ENCODE data around the gene PIGS.
"Not testable (repeated sequence)": the region's sequence is repeated elsewhere in the genome, so short reads cannot be mapped to it uniquely, and the experiment has no call there.

PIGS gene

DNA sequence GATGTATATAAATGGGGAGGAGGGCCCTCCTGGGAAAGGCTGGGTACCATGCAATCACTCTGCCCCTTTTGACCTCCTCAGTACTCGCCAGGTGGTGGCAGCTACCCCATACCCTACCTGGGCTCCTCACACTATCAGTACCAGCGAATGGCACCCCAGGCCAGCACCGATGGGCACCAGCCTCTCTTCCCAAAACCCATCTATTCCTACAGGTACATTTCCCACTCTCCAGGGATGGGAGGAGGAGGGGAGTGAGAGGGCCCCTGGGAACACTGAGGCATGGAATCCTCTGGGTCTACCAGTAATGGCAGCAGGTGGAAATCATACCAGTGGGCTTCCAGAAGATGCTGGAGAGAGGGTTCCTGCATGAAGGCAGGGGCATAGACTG is 42.3 kb downstream of the PIGS start:
- no peak for DNase-seq (ENCODE audit: low spot score)

DNA sequence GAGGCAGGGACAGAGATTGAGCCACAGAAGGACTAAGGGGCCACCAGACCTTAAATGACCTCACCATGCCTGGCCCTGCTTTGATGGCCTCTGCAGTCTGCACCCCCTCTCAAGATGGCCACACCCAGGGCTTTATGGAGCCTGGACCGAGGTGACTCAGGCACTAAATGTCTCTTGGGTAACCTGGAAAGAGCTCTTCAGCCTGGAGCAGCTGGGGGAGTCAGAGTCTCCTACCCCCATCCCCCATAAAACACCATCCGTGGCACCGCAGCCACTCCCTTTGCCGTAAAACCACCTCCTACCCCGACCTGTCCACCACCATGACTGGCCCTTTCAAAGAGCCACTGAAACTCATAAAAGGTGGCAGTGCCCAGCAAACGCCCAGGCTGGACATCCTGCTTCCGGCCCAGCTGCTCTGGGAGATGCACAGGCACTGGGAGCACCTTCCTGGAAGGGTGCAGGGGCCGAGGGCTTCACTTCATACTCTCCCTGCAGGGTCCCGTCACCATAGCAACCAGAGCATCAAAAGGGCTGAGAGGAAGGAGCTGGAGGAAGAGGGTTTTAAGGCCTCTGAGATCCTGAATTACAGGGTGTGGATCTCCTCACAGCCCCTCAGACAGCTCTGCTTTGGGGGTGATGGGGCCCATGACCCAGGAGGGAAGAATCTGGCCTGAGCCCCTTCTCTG is 42.9 kb downstream of the PIGS start:
- DNase-seq (ENCODE audit: low spot score) = no peak

DNA sequence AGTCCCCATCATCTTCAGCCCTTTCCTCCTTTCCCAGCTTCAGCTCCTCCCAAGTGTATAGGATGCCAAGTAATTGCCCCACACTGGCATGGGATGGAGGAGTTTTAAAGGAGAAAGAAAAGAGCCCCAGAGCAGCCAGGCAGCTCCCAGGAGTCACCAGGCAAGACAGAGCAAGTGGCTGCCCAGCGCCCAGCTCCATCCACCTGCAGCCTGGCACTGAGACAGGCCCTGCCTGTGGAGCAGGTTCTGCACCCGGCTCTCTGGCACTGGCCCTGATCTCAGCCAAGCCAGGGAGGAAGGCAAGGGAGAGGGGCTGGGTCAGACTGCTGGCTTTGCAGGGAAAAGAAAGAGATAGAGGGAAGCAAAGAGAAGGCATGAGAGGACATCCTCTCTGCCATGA is 43.5 kb downstream of the PIGS start:
- no peak for DNase-seq (ENCODE audit: low spot score)

DNA sequence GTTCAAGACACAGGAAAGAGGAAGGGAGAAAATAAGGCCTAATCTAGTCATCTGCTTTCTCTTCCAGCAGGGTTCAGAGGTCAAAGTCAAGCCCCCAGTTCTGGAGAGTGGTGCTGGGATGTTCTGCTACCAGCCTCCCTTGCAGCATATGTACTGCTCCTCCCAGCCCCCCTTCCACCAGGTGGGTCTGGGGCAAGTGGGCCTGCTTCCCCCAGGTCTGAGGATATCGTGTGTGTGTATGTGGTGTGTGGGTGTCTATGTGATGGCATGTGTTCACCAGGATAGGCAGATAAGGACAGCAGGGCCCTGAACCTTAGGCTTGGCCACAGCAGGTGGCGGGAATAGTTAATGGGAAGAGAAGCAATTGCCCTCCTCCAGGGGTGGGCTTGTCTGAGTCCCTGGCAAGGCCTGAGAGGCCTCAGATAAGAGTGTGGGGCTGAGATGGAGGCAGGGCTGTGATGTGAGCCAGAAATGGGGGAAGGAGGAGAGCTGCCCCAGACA is 44.1 kb downstream of the PIGS start:
- no peak for DNase-seq (ENCODE audit: low spot score)

DNA sequence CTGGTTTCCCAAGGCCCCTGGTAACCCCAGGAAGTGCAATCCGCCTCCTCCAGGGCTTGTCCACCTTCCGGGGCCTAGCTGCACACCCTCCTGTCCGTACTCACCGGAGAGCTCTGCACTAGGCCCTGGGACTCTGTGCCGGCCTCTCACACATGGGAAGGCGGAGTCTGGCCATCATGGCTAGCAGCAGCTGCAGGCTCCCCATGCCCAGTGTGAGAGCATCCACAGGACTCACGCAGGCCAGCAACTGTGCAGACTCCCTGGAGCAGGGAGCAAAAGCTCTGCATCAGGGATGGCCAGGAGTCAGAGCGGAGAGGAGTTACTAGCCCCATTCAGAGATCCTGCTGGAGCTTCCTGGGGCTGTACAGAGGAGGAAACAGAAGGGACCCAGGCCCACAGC is 44.9 kb downstream of the PIGS start:
- no peak for DNase-seq (ENCODE audit: low spot score)

DNA sequence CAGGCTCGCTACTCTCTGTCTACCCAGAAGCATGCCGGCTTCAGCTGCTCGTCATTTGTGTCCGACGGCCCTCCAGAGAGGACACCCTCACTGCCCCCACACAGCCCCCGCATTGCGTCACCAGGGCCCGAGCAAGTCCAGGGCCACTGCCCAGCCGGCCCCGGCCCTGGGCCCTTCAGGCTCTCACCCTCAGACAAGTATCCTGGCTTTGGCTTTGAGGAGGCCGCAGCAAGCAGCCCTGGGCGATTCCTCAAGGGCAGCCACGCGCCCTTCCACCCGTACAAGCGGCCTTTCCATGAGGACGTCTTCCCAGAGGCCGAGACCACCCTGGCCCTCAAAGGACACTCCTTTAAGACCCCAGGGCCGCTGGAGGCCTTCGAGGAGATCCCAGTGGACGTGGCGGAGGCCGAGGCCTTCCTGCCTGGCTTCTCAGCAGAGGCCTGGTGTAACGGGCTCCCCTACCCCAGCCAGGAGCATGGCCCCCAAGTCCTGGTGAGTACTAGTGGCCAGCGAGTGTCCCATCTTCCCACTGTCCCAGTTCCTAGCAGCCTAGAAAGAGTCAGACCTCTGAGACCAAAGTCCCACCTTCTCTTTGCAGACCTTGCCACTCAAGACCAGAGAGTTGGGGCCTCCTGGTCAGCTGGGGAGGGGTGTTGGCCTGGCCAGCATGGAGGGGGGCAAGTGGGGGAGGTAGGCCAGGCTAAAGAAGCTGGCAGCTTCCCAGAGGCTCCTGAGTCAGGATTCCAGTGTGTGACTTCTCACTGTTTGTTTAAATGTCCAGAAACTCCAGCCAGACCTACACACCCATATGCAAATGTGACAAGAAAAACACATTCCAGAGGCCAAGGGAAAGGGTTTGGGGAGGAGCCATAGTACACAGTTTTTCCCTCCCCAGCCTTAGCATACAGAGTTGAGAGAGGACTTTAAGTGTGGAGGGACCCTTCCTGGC is 46.6 kb downstream of the PIGS start:
- DNase-seq (ENCODE audit: low spot score) = no peak

DNA sequence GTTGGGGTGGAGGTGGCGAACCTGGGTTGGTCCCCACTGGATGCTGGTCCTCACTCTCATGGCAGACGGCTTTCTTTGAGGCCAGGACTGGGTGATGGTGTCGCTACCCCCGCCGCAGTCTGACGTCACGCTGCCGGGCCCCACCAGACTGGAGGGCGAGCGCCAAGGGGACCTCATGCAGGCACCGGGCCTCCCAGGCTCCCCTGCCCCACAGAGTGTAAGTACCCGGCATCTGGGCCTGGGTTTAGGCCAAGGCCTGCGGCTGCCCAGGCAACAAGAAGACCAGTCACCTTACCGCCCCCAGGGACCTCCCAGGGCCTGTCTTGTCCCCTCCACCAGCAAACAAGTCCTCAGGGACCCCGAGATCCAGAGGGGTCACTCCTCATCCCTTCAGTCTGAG is 47.4 kb downstream of the PIGS start:
- DNase-seq (ENCODE audit: low spot score) = no peak

DNA sequence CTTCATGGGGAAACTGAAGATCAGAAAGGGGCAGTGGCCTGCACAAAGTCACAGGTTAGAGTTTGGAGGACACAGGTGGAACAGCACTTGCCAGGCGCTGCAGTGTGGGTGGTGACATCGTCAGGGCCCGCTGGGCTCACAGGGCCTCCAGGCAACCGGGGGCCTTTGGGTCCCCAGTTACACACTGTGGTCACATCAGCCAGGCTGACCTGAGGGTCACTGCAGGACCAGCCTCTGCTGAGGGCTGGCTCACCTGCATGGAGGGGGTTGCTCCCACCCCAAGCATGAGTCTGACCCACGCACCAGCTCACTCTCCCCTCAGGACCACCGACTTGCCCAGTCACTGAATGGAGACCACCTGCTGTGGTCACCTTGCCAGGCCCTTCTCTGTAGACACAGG is 48.1 kb downstream of the PIGS start:
- DNase-seq (ENCODE audit: low spot score) = no peak

DNA sequence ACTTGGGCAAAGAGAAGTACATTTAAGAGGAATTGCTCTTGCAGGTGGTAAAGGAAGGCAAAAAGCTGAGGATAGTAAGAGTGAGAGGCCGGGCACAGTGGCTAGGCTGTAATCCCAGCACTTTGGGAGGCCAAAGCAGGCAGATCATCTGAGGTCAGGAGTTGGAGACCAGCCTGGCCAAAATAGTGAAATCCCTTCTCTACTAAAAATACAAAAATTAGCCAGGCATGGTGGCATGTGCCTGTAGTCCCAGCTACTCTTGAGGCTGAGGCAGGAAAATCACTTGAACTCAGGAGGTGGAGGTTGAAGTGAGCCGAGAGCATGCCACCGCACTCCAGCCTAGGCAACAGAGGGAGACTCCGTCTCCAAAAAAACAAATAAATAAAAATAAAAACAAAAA is 49.0 kb downstream of the PIGS start:
- not testable (repeated sequence) for DNase-seq (ENCODE audit: low spot score)

DNA sequence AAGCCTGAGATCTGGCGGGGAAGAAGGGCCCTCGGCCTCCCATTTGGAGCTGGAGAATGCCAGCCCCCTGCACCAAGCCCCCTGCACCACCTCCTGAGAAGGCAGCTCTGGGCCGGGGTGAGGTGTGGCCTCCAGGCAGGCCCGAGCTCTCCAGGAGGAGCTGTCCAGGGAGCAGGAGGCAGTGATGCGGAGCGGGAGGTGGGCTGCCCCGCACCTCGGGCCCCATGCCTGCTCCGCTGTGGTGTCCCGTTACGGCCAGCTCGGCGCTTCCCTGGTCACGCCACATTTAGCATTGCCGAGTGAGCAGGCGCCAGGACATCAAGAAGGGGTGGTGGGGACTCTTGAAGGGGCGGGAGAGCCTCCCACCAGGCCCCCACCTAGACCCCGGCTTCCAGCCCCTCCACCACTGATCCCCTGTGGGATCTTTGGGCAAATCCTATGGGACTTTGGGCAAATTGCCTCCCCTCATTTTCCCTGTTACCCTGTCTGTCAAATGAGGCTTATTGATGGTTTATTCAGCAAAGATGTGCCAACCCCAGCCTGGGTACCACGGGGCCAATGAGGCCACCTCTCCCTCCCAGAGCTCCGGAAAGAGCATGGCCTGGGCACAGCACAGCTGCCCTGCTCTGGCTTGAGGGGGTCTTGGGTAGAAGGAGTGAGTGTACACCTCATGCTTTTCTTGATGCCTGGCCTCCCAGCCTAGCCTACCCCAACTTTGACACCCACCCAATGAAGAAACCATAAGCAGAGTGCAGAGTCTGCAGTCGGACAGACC is 49.8 kb downstream of the PIGS start:
- DNase-seq (ENCODE audit: low spot score) = no peak

DNA sequence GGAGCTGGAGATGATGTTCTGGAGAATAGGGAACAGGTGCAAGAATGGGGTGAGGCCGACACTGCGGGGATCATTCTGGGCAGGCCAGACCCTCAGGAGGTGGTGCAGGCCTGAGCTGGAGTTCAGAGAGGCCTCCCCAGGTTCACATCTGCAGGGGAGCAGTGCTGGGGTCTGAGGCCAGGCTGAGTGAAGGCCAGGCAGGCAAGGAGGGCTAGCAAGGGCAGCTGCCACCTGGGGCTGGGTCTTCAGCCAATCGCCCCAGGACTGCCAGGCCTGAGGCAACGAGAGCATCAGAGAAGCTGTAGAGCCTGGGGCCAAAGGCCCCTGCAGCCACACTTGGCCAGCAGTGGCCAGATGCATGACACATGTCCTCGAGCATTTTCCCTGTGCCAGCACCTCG is 50.6 kb downstream of the PIGS start:
- no peak for DNase-seq (ENCODE audit: low spot score)

DNA sequence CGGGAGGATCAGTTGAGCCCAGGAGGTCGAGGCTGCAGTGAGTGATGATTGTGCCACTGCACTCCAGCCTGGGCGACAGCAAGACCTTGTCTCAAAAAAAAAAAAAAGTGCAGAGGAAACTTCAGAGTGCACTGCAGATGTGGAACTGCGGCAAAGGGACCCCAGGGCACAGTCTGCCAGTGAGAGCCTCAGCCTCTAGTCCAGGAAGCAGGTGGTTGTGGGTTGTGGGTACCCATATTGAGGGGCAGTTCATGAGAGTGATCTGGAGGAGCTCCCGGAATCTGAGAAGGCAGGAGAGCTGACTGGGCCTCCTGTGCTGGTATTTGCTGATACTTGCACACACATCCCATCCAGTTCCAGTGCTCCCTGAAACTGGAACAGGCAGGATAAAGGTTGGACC is 52.1 kb downstream of the PIGS start:
- DNase-seq (ENCODE audit: low spot score) = no peak

DNA sequence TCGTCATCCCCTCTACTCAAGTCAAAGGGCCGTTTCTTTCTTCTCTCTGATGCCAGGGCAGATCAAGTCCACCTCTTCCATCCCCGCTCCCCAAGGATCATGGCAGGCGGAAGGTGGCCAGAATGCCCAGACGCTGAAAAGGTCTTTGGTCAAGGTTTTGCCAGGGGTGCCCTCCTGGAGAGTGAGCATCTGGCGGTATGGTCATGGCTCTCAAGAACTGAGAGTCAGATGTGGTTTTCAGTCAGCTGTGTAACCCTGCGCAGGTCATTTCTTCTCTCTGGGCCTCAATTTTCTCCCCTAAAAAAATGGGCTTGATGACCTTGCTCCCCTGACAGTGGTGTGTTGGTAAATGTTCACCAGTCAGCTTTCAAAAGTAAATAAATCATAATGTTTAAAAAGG is 52.7 kb downstream of the PIGS start:
- no peak for DNase-seq (ENCODE audit: low spot score)

DNA sequence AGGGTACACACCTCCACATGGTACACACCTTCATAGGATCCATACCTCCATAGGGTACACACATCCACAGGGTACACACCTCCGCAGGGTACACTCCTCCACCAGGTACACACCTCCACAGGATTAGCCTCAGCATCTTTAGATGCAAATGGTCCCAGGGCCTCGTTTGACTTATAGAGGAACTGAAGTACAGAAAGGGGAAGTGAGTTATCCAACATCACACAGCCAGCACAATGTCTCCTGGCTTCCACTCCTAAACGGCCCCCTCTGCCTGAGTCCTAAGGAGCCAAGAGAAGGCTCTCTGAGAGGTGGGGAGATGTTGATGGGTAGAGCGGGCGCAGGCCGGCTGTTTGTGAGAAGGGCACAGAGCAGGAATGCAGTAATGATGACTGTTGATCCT is 53.2 kb downstream of the PIGS start:
- DNase-seq (ENCODE audit: low spot score) = no peak

DNA sequence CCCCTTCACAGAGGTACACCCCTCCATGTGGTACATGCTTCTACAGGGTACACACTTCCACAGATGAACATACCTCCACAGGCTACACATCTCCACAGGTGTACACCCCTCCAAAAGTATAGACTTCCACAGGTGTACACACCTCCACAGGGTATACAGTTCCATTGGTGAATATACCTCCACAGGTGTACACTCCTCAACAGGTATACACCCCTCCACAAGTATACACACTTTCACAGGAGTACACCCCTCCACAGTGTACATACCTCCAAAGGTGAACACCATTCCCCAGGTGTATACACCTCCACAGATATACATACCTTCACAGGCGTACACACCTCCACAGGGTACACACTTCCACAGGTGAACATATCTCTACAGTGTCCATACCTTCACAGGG is 55.8 kb downstream of the PIGS start:
- DNase-seq (ENCODE audit: low spot score) = no peak

DNA sequence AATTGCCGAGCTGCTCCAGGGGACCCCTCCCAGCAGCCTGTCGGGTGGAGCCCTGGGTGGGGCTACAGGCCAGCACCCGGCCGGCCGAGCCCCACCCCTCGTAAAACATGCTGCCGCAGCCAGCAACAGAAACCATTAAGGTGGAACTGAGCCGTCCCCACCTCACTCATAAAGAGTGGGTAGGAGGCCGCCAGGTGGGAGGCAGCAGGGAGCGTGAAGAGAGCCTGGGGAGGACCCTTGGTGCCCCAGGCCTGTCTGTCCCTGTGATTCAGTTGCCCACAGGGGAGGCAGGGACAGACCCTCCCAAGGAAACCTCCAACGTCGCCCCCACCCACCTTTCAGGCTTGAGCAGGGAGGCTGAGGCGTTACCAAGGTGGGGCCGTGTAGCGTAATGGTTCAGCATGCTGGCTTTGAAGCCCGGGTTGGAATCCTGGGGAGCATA is 56.7 kb downstream of the PIGS start:
- DNase-seq (ENCODE audit: low spot score) = no peak

DNA sequence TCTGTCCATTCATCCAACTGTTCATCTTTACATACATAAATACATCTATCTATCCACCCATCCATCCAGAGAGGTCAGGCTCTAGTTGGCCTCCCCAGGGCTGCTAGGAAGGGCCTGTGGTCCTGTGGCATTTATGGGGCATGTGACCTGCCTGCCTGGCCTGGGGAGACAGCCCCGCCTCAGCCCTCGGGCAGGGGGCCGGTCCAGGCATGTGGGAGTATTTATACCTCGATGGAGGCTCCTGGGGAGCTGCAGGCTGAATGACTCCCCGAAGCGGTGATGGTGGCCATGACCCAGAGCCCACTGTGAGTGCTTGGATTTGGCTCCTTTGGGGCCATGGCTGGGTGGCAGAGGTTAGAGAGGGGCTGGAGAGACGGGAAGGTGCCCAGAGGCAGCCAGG is 57.8 kb downstream of the PIGS start:
- no peak for DNase-seq (ENCODE audit: low spot score)

DNA sequence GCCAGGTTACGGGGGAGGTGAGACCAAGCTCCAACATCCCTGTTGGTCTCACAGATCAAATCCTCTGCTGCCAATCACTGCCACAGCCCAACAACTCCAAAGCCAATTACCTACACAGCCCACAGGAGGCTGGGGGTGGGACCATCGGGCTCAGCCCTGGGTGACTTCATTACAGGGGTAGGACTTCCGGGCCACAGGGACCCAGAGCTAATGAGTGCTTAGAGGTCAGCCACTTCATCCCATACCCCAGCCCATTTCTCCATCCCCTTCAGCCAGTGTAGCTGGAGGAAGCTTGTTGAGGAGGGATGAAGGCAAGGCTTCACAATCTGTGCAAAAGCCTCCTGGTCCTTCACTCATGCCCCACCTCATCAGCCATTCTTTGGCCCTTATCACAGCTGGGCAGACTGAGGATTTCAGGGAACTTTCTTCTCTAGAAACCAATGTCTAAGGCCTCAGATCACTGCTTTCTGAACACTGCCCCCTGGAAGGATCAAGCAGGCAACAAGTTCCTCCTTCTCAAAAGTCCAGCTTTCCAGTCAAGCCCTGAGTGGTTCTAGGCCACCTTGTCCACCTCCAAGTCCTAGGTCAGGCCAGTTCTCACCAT is 59.4 kb downstream of the PIGS start:
- no peak for DNase-seq (ENCODE audit: low spot score)

DNA sequence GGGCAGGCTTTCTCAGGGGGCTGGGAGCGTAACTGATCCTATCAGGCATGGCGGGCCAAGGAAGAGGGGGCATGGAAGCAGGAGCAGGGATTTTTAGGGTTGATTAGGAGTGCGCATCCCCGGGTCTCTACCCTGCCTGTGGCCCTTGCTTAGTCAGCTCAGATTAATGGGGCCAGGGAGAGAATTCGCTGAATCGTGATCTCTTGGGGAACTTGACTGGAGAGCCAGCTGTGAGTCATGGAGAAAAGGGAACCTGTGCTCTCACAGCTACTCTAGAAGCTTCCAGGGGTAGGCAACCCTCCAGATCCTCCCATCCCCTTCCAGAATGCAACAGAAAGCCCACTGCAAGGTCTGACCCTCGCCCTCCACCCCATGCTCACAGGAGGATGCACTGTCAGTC is 61.5 kb downstream of the PIGS start:
- no peak for DNase-seq (ENCODE audit: low spot score)

DNA sequence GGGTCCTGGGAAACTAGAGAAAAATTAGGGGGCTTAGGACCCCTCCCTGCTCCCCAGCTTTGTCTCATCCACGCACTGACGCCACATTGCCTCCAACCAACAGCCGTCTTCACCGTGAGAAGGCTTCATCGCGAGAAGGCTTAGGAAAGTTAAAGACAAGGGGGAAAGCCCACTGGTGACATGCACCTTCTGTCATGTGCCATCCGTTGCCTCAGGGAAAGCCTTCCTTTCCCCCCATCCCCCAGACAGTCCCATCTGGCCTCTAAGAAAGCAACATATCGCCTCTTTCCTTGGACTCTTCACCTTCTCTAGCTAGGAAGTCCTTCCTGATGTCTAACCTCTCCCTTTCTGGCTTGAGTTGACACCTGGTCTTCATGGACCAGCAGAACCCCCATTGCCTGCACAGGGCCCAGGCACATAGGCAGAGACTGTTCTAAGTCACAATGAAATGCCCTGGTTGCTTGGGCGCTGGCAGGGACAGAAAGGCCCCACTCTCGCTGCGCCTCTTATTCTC is 63.1 kb downstream of the PIGS start:
- no peak for DNase-seq (ENCODE audit: low spot score)

DNA sequence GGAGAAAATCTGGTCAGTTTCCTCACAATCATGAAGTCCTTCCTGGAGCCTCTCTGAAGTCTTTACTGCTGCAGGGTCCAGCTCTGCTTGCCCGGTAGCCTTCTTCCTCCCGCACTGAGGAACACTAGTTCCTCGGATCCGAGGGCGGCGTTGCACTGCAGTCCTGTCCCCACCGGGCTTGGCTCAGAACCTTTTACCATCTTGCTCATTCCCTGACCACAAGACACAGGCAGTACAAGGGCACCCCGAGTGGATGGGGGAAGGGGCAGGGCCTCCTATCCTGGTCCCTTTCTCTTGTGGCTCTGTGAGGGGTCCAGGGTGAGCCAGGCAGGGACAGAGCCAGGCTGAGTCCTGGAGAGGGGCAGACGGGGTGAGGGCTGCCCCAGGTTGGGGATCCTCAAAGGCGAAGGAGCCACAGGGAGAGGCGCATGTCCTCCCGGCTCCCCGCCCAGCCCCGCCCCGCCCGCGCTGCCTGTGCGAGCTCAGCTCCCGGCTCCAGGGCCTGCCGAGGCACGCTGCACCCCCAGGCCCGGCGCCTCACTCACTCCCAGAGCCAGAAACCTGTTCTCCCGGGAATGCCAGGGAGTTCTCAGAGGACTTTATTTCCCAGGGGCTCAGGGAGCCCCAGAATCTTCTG is 63.6 kb downstream of the PIGS start:
- no peak for DNase-seq (ENCODE audit: low spot score)

Data from kidney capillary endothelial cell (primary cell).